Neural cell (in vitro differentiated cells): Measurements from ENCODE around the gene CCDC106. TPM values are rescaled to one million over a fixed set of nuclear protein-coding genes. Genes with fewer than 3 reads are reported as not detected.

Source experiments
- H2AFZ ChIP-seq: fragments of 200-600, 300-800 bp; sonication (generic), shearing (Covaris generic); 2 replicates; pipeline ENCODE4 v1.6.0; 2014; ENCODE audit warnings: low read depth, mild to moderate bottlenecking, antibody characterized with exemption, low read length, moderate library complexity
- H3F3A ChIP-seq: fragments of 200-600 bp; shearing (Covaris generic); 2 replicates; pipeline ENCODE4 v1.6.1; 2016; ENCODE audit warnings: mild to moderate bottlenecking, moderate library complexity, mixed read lengths, antibody characterized with exemption, low read length; ENCODE audit not compliant: insufficient read depth, poor library complexity, severe bottlenecking
- H3K27ac ChIP-seq: fragments of 200-600, 300-800 bp; sonication (generic), shearing (Covaris generic); 2 replicates; pipeline ENCODE4 v1.5.1; 2014; ENCODE audit warnings: mild to moderate bottlenecking, low read length, moderate library complexity
- H3K27me3 ChIP-seq: fragments of 300-800, 200-600 bp; sonication (generic), shearing (Covaris generic); 2 replicates; pipeline ENCODE4 v1.6.0; 2014; ENCODE audit warnings: mild to moderate bottlenecking, low read depth, low read length, moderate library complexity; ENCODE audit not compliant: insufficient read depth
- H3K36me3 ChIP-seq: fragments of 300-800, 200-600 bp; sonication (generic), shearing (Covaris generic); 2 replicates; pipeline ENCODE4 v1.5.1; 2014; ENCODE audit warnings: mild to moderate bottlenecking, antibody characterized with exemption, low read length, moderate library complexity; ENCODE audit not compliant: insufficient read depth
- H3K4me2 ChIP-seq: fragments of 300-800, 200-600 bp; sonication (generic), shearing (Covaris generic); 2 replicates; pipeline ENCODE4 v1.6.0; 2014; ENCODE audit warnings: mild to moderate bottlenecking, low read length
- H3K4me3 ChIP-seq: fragments of 300-800, 200-600 bp; sonication (generic), shearing (Covaris generic); 2 replicates; pipeline ENCODE4 v1.5.1; 2014; ENCODE audit warnings: mild to moderate bottlenecking, low read length, moderate library complexity
- H3K79me2 ChIP-seq: fragments of 200-600 bp; shearing (Covaris generic); replicated peaks from 2 replicates; pipeline ENCODE4 v1.6.0; 2014; ENCODE audit warnings: mild to moderate bottlenecking, low read length, moderate library complexity; ENCODE audit not compliant: insufficient read depth
- H3K9ac ChIP-seq: fragments of 300-800, 200-600 bp; sonication (generic), shearing (Covaris generic); 2 replicates; pipeline ENCODE4 v1.6.1; 2016; ENCODE audit warnings: mild to moderate bottlenecking, low read length, mixed read lengths
- H3K9me2 ChIP-seq: fragments of 200-600 bp; shearing (Covaris generic); 2 replicates; pipeline ENCODE4 v1.6.1; 2016; ENCODE audit warnings: mild to moderate bottlenecking, low read length, mixed read lengths; ENCODE audit not compliant: insufficient read depth
- H3K9me3 ChIP-seq: fragments of 200-600, 300-800 bp; sonication (generic), shearing (Covaris generic); 2 replicates; pipeline ENCODE4 v1.6.1; 2016; ENCODE audit warnings: mild to moderate bottlenecking, mixed run types, low read length, moderate library complexity, mixed read lengths
- H4K20me1 ChIP-seq: fragments of 200-600 bp; shearing (Covaris generic); 2 replicates; pipeline ENCODE4 v1.6.1; 2016; ENCODE audit warnings: mild to moderate bottlenecking, mixed run types; ENCODE audit not compliant: insufficient read depth
- EP300 ChIP-seq: fragments of 450-650 bp; conservative IDR thresholded peaks from 2 replicates; pipeline ENCODE4 v1.6.1; 2014; ENCODE audit warnings: antibody characterized with exemption, mild to moderate bottlenecking, moderate library complexity; ENCODE audit not compliant: poor library complexity, severe bottlenecking
- EZH2 ChIP-seq: fragments of 200-600, 300-800 bp; shearing (Covaris generic), sonication (generic); IDR thresholded peaks from 2 replicates; pipeline ENCODE4 v1.6.1; 2014; ENCODE audit warnings: antibody characterized with exemption, low read length, borderline replicate concordance, mild to moderate bottlenecking; ENCODE audit not compliant: insufficient read depth, poor library complexity, severe bottlenecking
- MXI1 ChIP-seq: fragments of 450-650 bp; conservative IDR thresholded peaks from 2 replicates; pipeline ENCODE4 v1.6.1; 2014; ENCODE audit warnings: antibody characterized with exemption, mild to moderate bottlenecking; ENCODE audit not compliant: poor library complexity, severe bottlenecking
- POLR2AphosphoS5 ChIP-seq: IDR thresholded peaks from 2 replicates; pipeline ENCODE4 v1.6.1; 2012
- RAD21 ChIP-seq: fragments of 450-650 bp; conservative IDR thresholded peaks from 2 replicates; pipeline ENCODE4 v1.6.1; 2014; ENCODE audit warnings: antibody characterized with exemption, mild to moderate bottlenecking, moderate library complexity
- REST ChIP-seq: IDR thresholded peaks from 2 replicates; pipeline ENCODE4 v1.6.1; 2012; ENCODE audit warnings: borderline replicate concordance
- SMC3 ChIP-seq: fragments of 450-650 bp; conservative IDR thresholded peaks from 2 replicates; pipeline ENCODE4 v1.6.1; 2014; ENCODE audit warnings: antibody characterized with exemption, mild to moderate bottlenecking, moderate library complexity; ENCODE audit not compliant: poor library complexity
- TAF1 ChIP-seq: IDR thresholded peaks from 2 replicates; pipeline ENCODE4 v1.6.1; 2012; ENCODE audit warnings: low read depth
- polyA plus RNA-seq: library from polyadenylated mRNA; depleted of rRNA; stranded (reverse); fragments of >200 nt; gene quantifications from 2 replicates; pipeline ENCODE4 v1.2.3, GENCODE V29; 2014
- TF ChIP-seq, protein P1 (sequence below): fragments of 450-650 bp; IDR thresholded peaks from 2 replicates; pipeline ENCODE4 v1.5.1; 2014; ENCODE audit warnings: antibody characterized with exemption, mild to moderate bottlenecking, moderate library complexity; ENCODE audit not compliant: poor library complexity, severe bottlenecking

CCDC106 gene
- polyA plus RNA-seq, 1 donor from 2014 or later, result 33.8 TPM

DNA sequence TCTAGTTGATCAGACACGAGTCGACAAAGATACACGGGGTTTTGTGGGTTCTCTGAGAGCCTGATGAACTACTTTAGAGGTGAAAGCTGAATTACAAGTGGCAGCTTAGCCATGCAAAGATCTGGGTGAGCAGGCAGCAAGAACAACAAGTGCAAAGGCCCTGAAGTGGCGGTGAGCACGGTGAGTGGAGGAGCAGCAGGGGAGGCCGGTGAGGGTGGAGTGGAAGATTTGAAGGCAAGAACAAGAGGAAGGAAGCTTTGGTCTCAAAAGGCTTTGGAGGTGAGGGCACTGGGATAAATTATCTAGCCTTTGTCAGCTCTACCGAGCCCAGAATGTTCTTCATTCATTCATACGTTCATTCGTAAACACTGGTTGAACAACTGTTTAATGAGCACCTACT, 41.2 kb upstream of the CCDC106 start:
- Histone ChIP-seq H3K4me2 (peak overlapping the region; percentile 81), H3K9me2 (no peaks in the 10 kb centered on the region), H3K36me3 (peaks cover 8% of the 10 kb centered on the region), H3K27me3 (no peaks in the 10 kb centered on the region), H3K27ac (peak overlapping the region; percentile 97), H3F3A (no peaks in the 10 kb centered on the region), H3K4me3 (peak overlapping the region; percentile 97), H4K20me1 (no peaks in the 10 kb centered on the region), H3K9me3 (no peaks in the 10 kb centered on the region), H3K9ac (peak overlapping the region; percentile 97), H3K79me2 (peaks cover 25% of the 10 kb centered on the region), H2AFZ (no peak overlapping the region)
- TF ChIP-seq SMC3 (no peak), POLR2AphosphoS5 (no peak), EZH2 (no peak), EP300 (no peak), REST (no peak), TAF1 (no peak), RAD21 (no peak), MXI1 (no peak)
- TF ChIP-seq, protein P1, sequence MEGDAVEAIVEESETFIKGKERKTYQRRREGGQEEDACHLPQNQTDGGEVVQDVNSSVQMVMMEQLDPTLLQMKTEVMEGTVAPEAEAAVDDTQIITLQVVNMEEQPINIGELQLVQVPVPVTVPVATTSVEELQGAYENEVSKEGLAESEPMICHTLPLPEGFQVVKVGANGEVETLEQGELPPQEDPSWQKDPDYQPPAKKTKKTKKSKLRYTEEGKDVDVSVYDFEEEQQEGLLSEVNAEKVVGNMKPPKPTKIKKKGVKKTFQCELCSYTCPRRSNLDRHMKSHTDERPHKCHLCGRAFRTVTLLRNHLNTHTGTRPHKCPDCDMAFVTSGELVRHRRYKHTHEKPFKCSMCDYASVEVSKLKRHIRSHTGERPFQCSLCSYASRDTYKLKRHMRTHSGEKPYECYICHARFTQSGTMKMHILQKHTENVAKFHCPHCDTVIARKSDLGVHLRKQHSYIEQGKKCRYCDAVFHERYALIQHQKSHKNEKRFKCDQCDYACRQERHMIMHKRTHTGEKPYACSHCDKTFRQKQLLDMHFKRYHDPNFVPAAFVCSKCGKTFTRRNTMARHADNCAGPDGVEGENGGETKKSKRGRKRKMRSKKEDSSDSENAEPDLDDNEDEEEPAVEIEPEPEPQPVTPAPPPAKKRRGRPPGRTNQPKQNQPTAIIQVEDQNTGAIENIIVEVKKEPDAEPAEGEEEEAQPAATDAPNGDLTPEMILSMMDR, result no peak

DNA sequence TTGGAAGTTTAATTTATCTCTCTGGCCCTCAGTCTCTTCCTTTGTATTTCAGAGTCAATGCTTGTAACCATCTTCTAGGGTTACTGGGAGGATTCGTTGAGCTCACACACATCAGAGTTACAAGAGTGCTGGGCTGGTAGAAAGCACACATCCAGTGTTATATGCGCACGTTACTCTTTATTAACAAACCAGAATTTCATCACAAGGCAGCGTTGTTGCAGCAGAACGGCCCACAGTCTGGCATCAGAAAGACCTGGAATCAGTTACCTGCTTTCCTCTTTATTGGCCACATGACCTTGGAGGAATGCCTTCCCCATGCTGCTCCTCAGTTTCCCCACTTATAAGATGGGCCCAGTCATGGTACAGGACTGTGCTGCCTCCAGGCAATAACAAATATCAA, 38.7 kb upstream of the CCDC106 start:
- Histone ChIP-seq H3K4me2 (no peak overlapping the region), H3K27me3 (no peaks in the 10 kb centered on the region), H3K27ac (no peak overlapping the region), H3K36me3 (peaks cover 8% of the 10 kb centered on the region), H2AFZ (no peak overlapping the region), H4K20me1 (no peaks in the 10 kb centered on the region), H3K9ac (no peak overlapping the region), H3K9me2 (no peaks in the 10 kb centered on the region), H3F3A (no peaks in the 10 kb centered on the region), H3K9me3 (no peaks in the 10 kb centered on the region), H3K4me3 (no peak overlapping the region), H3K79me2 (peaks cover 25% of the 10 kb centered on the region)
- TF ChIP-seq EP300 (no peak), REST (no peak), SMC3 (no peak), TAF1 (no peak), EZH2 (no peak), POLR2AphosphoS5 (no peak), RAD21 (no peak), MXI1 (no peak)
- TF ChIP-seq, protein P1, result no peak
